GM12878 (cell line): ENCODE results near the gene PLTP. TPM values are rescaled to one million over a fixed set of nuclear protein-coding genes. Genes with fewer than 3 reads are reported as not detected.

Experiments
- ATAC-seq: fragments of 200-7000 bp; cut with Tn5 transposase; 3 replicates; pipeline ENCODE4 v1.9.1; 2020; ENCODE audit warnings: mild to moderate bottlenecking, moderate library complexity
- BruUV-seq: library from RNA; stranded (reverse); fragments of 400-500 nt; replicated peaks from 2 replicates; lab custom pipeline; 2021; lab: Mats Ljungman, UMichigan
- CTCF ChIA-PET: fragments of 300-600 bp; sonication (Branson Sonifier 250); formaldehyde crosslinking; extraction: SDS; loops from one replicate; lab custom pipeline; 2021; ENCODE audit warnings: inconsistent platforms; lab: Yijun Ruan, JAX
- POLR2A ChIA-PET: fragments of 350-600 bp; formaldehyde crosslinking; extraction: SDS; loops from one replicate; lab custom pipeline; 2021; ENCODE audit warnings: inconsistent platforms; lab: Charles Lee
- RAD21 ChIA-PET: fragments of 300-600 bp; sonication (Branson Sonifier 250); formaldehyde crosslinking; loops from one replicate; lab custom pipeline; 2023; ENCODE audit warnings: antibody characterized with exemption; ENCODE audit not compliant: unreplicated experiment; lab: Charles Lee
- SMC1A ChIA-PET: fragments of 300-600 bp; sonication (Branson Sonifier 250); formaldehyde crosslinking; loops from one replicate; lab custom pipeline; 2023; ENCODE audit not compliant: unreplicated experiment, uncharacterized antibody; lab: Charles Lee
- DNase-seq: peaks from one replicate; pipeline ENCODE4 v3.0.0-alpha.2; 2011; ENCODE audit warnings: low read depth, low spot score
- FAIRE-seq: peaks from 3 replicates; lab custom pipeline; 2011; peaks lifted over from hg19 to GRCh38; lab: Jason Lieb, UNC
- H2AFZ ChIP-seq: 2 replicates; pipeline ENCODE4 v1.6.0; 2011; ENCODE audit warnings: low read depth, low read length, control low read depth; ENCODE audit not compliant: control insufficient read depth
- H3K27ac ChIP-seq: 2 replicates; pipeline ENCODE4 v1.5.1; 2011; ENCODE audit warnings: control low read depth; ENCODE audit not compliant: control insufficient read depth, insufficient read depth
- H3K27me3 ChIP-seq, 2 experiments: replicated peaks in 1 of 2; 2 replicates each; pipeline versions ENCODE4 v1.6.0 to v1.6.1; 2011; ENCODE audit warnings: low read length in 1 of 2; ENCODE audit not compliant: control insufficient read depth in 2 of 2, insufficient read depth in 2 of 2
- H3K36me3 ChIP-seq, 2 experiments: 2 replicates each; pipeline ENCODE4 v1.5.1; 2011; ENCODE audit warnings: low read length in 1 of 2; ENCODE audit not compliant: control insufficient read depth in 2 of 2, insufficient read depth in 2 of 2
- H3K4me1 ChIP-seq: 2 replicates; pipeline ENCODE4 v1.6.1; 2011; ENCODE audit warnings: mild to moderate bottlenecking, low read length, moderate library complexity, mixed read lengths; ENCODE audit not compliant: control insufficient read depth, insufficient read depth
- H3K4me2 ChIP-seq: 2 replicates; pipeline ENCODE4 v1.6.0; 2011; ENCODE audit warnings: control low read depth; ENCODE audit not compliant: control insufficient read depth, insufficient read depth
- H3K4me3 ChIP-seq: fragments of 200-600 bp; sonication (generic); 2 replicates; pipeline ENCODE4 v1.5.1; 2016
- H3K79me2 ChIP-seq: 2 replicates; pipeline ENCODE4 v1.6.0; 2011; ENCODE audit warnings: low read length; ENCODE audit not compliant: control insufficient read depth, insufficient read depth
- H3K9ac ChIP-seq: 2 replicates; pipeline ENCODE4 v1.8.0; 2011; ENCODE audit warnings: low read length, control low read depth, mixed read lengths; ENCODE audit not compliant: control insufficient read depth, insufficient read depth
- H3K9me3 ChIP-seq: replicated peaks from 3 replicates; pipeline ENCODE4 v1.5.1; 2011; ENCODE audit warnings: mild to moderate bottlenecking, low read length; ENCODE audit not compliant: control insufficient read depth, insufficient read depth
- H4K20me1 ChIP-seq: 2 replicates; pipeline ENCODE4 v1.6.0; 2011; ENCODE audit not compliant: control insufficient read depth, insufficient read depth
- BHLHE40 ChIP-seq, 2 experiments: fragments of 450-650 bp in 1 of 2; IDR thresholded peaks; 2 replicates each; pipeline ENCODE4 v1.6.1; 2011 to 2017; ENCODE audit warnings: low read depth in 2 of 2, borderline replicate concordance in 1 of 2, improper control_type of control experiment in 1 of 2, low read length in 1 of 2, mild to moderate bottlenecking in 1 of 2
- CBX5 ChIP-seq: sonication (generic); IDR thresholded peaks from 2 replicates; pipeline ENCODE4 v1.6.1; 2016; ENCODE audit warnings: low read depth, moderate library complexity, mild to moderate bottlenecking, inconsistent platforms
- CHD2 ChIP-seq: IDR thresholded peaks from 2 replicates; pipeline ENCODE4 v1.6.1; 2011; ENCODE audit warnings: low read depth, low read length, improper control_type of control experiment, borderline replicate concordance
- CREM ChIP-seq: IDR thresholded peaks from 2 replicates; pipeline ENCODE4 v1.6.1; 2014; ENCODE audit warnings: antibody characterized with exemption, low read depth
- DPF2 ChIP-seq: fragments of 450-650 bp; IDR thresholded peaks from 2 replicates; pipeline ENCODE4 v1.6.1; 2017; ENCODE audit warnings: mild to moderate bottlenecking
- EP300 ChIP-seq, 2 experiments: fragments of 150-350 bp in 1 of 2; IDR thresholded peaks; 2 replicates each; pipeline ENCODE4 v1.6.1; 2011 to 2012; ENCODE audit warnings: low read depth in 2 of 2, low read length in 2 of 2, borderline replicate concordance in 1 of 2, improper control_type of control experiment in 1 of 2, inconsistent platforms in 1 of 2; ENCODE audit not compliant: control insufficient read depth in 1 of 2
- IKZF1 ChIP-seq: fragments of 450-650 bp; conservative IDR thresholded peaks from 2 replicates; pipeline ENCODE4 v1.6.1; 2017; ENCODE audit warnings: antibody characterized with exemption, mild to moderate bottlenecking
- KLF5 ChIP-seq: fragments of 450-650 bp; IDR thresholded peaks from 2 replicates; pipeline ENCODE4 v1.6.1; 2014; ENCODE audit warnings: mild to moderate bottlenecking; ENCODE audit not compliant: partially characterized antibody
- PAX5 ChIP-seq: IDR thresholded peaks from 2 replicates; pipeline ENCODE4 v1.6.1; 2011; ENCODE audit warnings: low read depth, low read length, borderline replicate concordance
- RUNX3 ChIP-seq: IDR thresholded peaks from 2 replicates; pipeline ENCODE4 v1.6.1; 2012; ENCODE audit warnings: low read length, inconsistent platforms
- STAT3 ChIP-seq: IDR thresholded peaks from 2 replicates; pipeline ENCODE4 v1.6.1; 2011; ENCODE audit warnings: low read depth, low read length, improper control_type of control experiment
- ZNF217 ChIP-seq: fragments of 450-650 bp; IDR thresholded peaks from 2 replicates; pipeline ENCODE4 v1.6.1; 2017; ENCODE audit warnings: antibody characterized with exemption, mild to moderate bottlenecking
- WGBS: methylation state at CpG from one replicate; pipeline ENCODE4 v1.1.6; 2016; ENCODE audit warnings: low lambda C conversion rate; ENCODE audit not compliant: insufficient replicate concordance, insufficient coverage; ENCODE audit errors: missing lambda C conversion rate; 5-methylcytosine and 5-hydroxymethylcytosine counted together
- in situ Hi-C: fragments of 300-500 bp; cut with MboI; formaldehyde crosslinking; loops from 9 replicates; pipeline ENCODE4 v1.14.3; 2018; ENCODE audit warnings: mixed read lengths
- intact Hi-C: fragments of 100-400 bp; cut with micrococcal nuclease; formaldehyde crosslinking; loops from one replicate; pipeline ENCODE4 v1.14.2; 2022; ENCODE audit not compliant: unreplicated experiment
- polyA plus RNA-seq, 11 experiments: library from polyadenylated mRNA; depleted of rRNA in 4 of 11; unstranded in 6 of 11; stranded (reverse) in 5 of 11; fragments of >200 nt; fragmentation: Nextera tagmentation in 4 of 11; fragmentation: Illumina TruSeq in 1 of 11; extraction: Ambion mirVana in 4 of 11; extraction: Trizol in 1 of 11; gene quantifications; 1 replicate in 1 of 11; 2 replicates in 10 of 11; pipeline versions ENCODE4 v1.2.1 to v1.2.3, GENCODE V29; 2011 to 2016; ENCODE audit warnings: inconsistent platforms in 2 of 11, missing spikeins in 2 of 11, low read depth in 1 of 11
- total RNA-seq, 4 experiments: library from RNA; depleted of rRNA in 3 of 4; stranded (reverse); fragments of >200 nt in 3 of 4; fragmentation: Illumina TruSeq in 1 of 4; extraction: Trizol in 1 of 4; gene quantifications; 2 replicates each; pipeline versions ENCODE4 v1.2.1 to v1.2.3, GENCODE V29; 2013 to 2021
- TF ChIP-seq, protein P1 (sequence below): fragments of 450-650 bp; IDR thresholded peaks from 2 replicates; pipeline ENCODE4 v1.6.1; 2017; ENCODE audit warnings: mild to moderate bottlenecking, moderate library complexity
- TF ChIP-seq, protein P2 (sequence below): IDR thresholded peaks from 2 replicates; pipeline ENCODE4 v1.6.1; 2011; ENCODE audit warnings: borderline replicate concordance, low read depth, mild to moderate bottlenecking, moderate library complexity, low read length; ENCODE audit not compliant: insufficient read depth, poor library complexity, severe bottlenecking
- TF ChIP-seq, protein P3 (sequence below): fragments of 450-650 bp; IDR thresholded peaks from 2 replicates; pipeline ENCODE4 v1.6.1; 2016; ENCODE audit warnings: mild to moderate bottlenecking

The PLTP gene
- total and polyA plus RNA-seq, 10 of the 15 experiments (the other 5 are each of a cell fraction or from before 2014, with no cell fraction given): 1.6 to 17.0 (median 7.6) TPM

DNA sequence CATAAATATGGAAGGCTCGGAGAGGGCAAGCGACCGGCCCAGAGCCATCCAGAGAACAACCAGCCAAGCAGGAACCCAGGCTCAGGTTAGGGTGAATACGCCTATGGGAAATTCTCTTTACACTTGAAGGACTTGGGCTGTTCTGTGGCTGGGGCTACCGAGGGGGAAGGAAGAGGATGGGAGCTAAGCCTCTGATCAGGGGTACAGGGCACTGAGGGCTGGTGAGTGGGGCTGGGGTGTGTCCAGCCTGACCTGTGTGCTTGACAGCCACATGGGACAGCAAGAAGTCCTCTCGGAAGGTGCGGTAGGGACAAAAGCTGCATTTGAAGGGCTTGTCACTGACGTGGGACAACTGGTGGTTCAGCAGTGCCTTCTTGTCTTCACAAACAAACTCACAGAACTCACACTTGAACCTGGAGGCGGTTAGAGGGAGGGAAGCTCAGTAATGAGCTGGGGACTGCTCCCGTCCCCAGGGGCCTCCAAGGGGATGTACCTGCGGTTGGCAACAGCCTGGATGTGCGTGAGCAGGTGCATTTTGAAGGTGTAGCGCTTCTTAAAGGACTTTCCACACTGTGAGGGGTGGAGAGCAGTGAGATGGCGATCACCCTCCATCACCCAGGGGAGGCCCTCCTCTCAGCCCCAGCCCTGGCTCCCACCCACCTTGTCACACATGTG, 48.1 kb upstream of the PLTP start:
- no TSS peak for BruUV-seq
- SMC1A ChIA-PET: interaction anchor here (1.1 to 4.8 kb wide), 10 partner anchors 10 to 161 kb away, joined by 3 to 35 read pairs (median 6); partner anchors contain the start of genes CTSA, NEURL2, PCIF1 and ZSWIM1
- FAIRE-seq (no peak), ATAC-seq (peak; percentile 73), DNase-seq (peak; percentile 19)
- Histone ChIP-seq H3K79me2 (no peaks in the 10 kb centered on the region), H3K27me3 (no peaks in the 10 kb centered on the region), H3K4me1 (peaks cover 16% of the 10 kb centered on the region), H2AFZ (no peak overlapping the region), H3K27ac (no peak overlapping the region), H3K4me3 (no peak overlapping the region), H3K9me3 (no peaks in the 10 kb centered on the region), H3K36me3 (peaks cover 25 to 51% of the 10 kb centered on the region in 2 experiments), H3K9ac (no peak overlapping the region), H3K4me2 (no peak overlapping the region), H4K20me1 (no peaks in the 10 kb centered on the region)
- CTCF ChIA-PET: interaction anchor here (0.7 to 9.4 kb wide), 11 partner anchors 11 to 160 kb away, joined by 3 to 130 read pairs (median 4); partner anchors contain the start of genes PCIF1, ZNF335 and ZSWIM1
- intact Hi-C loops: loop anchor here (5.0 kb wide), 1 partner anchor 148 kb away; the partner anchor contains the start of gene UBE2C
- in situ Hi-C loops: no loop called here
- POLR2A ChIA-PET: interaction anchor here (1.1 to 3.2 kb wide), 9 partner anchors 10 to 119 kb away, joined by 3 to 35 read pairs (median 4); partner anchors contain the start of genes PCIF1 and PLTP
- RAD21 ChIA-PET: interaction anchor here (0.7 to 6.3 kb wide), 10 partner anchors 10 to 188 kb away, joined by 3 to 66 read pairs (median 4); partner anchors contain the start of gene PCIF1
- WGBS: 69% methylated on average over 14 of the region's 14 CpGs
- TF ChIP-seq ZNF217 (no peak), IKZF1 (peak; percentile 74), PAX5 (0 out of 2 replicates have a peak, but pooled peaks have one; percentile 57), KLF5 (no peak), DPF2 (peak; percentile 63), CBX5 (no peak), BHLHE40 (IDR thresholded peaks at IDR 0.05; ENCODE audit: borderline replicate concordance in 1 of 2, low read depth in 2 of 2, low read length in 1 of 2) (peak; percentile 59 to 81; a peak in 3 of 4 replicates), CHD2 (0 out of 2 replicates have a peak, but pooled peaks have one; percentile 43), EP300 (IDR thresholded peaks at IDR 0.05; ENCODE audit: borderline replicate concordance in 1 of 2, control insufficient read depth in 1 of 2, low read depth in 2 of 2, low read length in 2 of 2) (peak; percentile 60 to 62; a peak in 3 of 4 replicates), CREM (peak; percentile 34; the same call in 1 of the 2 replicates), STAT3 (no peak), RUNX3 (peak; percentile 87)
- TF ChIP-seq, protein P1, sequence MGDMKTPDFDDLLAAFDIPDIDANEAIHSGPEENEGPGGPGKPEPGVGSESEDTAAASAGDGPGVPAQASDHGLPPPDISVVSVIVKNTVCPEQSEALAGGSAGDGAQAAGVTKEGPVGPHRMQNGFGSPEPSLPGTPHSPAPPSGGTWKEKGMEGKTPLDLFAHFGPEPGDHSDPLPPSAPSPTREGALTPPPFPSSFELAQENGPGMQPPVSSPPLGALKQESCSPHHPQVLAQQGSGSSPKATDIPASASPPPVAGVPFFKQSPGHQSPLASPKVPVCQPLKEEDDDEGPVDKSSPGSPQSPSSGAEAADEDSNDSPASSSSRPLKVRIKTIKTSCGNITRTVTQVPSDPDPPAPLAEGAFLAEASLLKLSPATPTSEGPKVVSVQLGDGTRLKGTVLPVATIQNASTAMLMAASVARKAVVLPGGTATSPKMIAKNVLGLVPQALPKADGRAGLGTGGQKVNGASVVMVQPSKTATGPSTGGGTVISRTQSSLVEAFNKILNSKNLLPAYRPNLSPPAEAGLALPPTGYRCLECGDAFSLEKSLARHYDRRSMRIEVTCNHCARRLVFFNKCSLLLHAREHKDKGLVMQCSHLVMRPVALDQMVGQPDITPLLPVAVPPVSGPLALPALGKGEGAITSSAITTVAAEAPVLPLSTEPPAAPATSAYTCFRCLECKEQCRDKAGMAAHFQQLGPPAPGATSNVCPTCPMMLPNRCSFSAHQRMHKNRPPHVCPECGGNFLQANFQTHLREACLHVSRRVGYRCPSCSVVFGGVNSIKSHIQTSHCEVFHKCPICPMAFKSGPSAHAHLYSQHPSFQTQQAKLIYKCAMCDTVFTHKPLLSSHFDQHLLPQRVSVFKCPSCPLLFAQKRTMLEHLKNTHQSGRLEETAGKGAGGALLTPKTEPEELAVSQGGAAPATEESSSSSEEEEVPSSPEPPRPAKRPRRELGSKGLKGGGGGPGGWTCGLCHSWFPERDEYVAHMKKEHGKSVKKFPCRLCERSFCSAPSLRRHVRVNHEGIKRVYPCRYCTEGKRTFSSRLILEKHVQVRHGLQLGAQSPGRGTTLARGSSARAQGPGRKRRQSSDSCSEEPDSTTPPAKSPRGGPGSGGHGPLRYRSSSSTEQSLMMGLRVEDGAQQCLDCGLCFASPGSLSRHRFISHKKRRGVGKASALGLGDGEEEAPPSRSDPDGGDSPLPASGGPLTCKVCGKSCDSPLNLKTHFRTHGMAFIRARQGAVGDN: 0 out of 2 replicates have a peak, but pooled peaks have one; percentile 44
- TF ChIP-seq, protein P2, sequence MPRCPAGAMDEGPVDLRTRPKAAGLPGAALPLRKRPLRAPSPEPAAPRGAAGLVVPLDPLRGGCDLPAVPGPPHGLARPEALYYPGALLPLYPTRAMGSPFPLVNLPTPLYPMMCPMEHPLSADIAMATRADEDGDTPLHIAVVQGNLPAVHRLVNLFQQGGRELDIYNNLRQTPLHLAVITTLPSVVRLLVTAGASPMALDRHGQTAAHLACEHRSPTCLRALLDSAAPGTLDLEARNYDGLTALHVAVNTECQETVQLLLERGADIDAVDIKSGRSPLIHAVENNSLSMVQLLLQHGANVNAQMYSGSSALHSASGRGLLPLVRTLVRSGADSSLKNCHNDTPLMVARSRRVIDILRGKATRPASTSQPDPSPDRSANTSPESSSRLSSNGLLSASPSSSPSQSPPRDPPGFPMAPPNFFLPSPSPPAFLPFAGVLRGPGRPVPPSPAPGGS: peak; percentile 82
- TF ChIP-seq, protein P3, sequence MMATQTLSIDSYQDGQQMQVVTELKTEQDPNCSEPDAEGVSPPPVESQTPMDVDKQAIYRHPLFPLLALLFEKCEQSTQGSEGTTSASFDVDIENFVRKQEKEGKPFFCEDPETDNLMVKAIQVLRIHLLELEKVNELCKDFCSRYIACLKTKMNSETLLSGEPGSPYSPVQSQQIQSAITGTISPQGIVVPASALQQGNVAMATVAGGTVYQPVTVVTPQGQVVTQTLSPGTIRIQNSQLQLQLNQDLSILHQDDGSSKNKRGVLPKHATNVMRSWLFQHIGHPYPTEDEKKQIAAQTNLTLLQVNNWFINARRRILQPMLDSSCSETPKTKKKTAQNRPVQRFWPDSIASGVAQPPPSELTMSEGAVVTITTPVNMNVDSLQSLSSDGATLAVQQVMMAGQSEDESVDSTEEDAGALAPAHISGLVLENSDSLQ: no peak
